NCI-H1092 treated with DMSO at 0.1 percent for 48 hours (cell line): ENCODE results near the gene ABCC12.
"Not testable (repeated sequence)": the region's sequence is repeated elsewhere in the genome, so short reads cannot be mapped to it uniquely, and the experiment has no call there.

Experiments used
- DNase-seq: peaks from one replicate; lab custom pipeline; 2025; lab: John Stamatoyannopoulos, UW

ABCC12 gene

GRCh38 chr16:48155926-48156789 lies at the start of gene ABCC12:
ABCC12 (minus strand) TSS chr16:48155993; CDS start chr16:48146424, 9,569 bp downstream.
- no peak for DNase-seq

- no peak for DNase-seq
Measured at GRCh38 chr16:48204825-48205151, 49.0 kb upstream of the ABCC12 start.

GRCh38 chr16:48203974-48204824 lies 48.4 kb upstream of the ABCC12 start:
- no peak for DNase-seq

GRCh38 chr16:48201515-48202201 lies 45.9 kb upstream of the ABCC12 start:
- no peak for DNase-seq

- DNase-seq, result peak; percentile 65
Measured at GRCh38 chr16:48197294-48197693, 41.5 kb upstream of the ABCC12 start.

- DNase-seq, result peak; percentile 34
Measured at GRCh38 chr16:48194828-48195556, 39.2 kb upstream of the ABCC12 start.

GRCh38 chr16:48193846-48194245 lies 38.1 kb upstream of the ABCC12 start:
- no peak for DNase-seq

GRCh38 chr16:48188449-48189102 lies 32.8 kb upstream of the ABCC12 start:
- no peak for DNase-seq

GRCh38 chr16:48187779-48188178 lies 32.0 kb upstream of the ABCC12 start:
- DNase-seq, result no peak

- no peak for DNase-seq
Measured at GRCh38 chr16:48184681-48185080, 28.9 kb upstream of the ABCC12 start.

GRCh38 chr16:48182979-48183537 lies 27.3 kb upstream of the ABCC12 start:
- no peak for DNase-seq

GRCh38 chr16:48181746-48182520 lies 26.1 kb upstream of the ABCC12 start:
- not testable (repeated sequence) for DNase-seq

GRCh38 chr16:48180868-48181480 lies 25.2 kb upstream of the ABCC12 start:
- no peak for DNase-seq

GRCh38 chr16:48176635-48177408 lies 21.0 kb upstream of the ABCC12 start:
- DNase-seq, result no peak

- DNase-seq, result no peak
Measured at GRCh38 chr16:48173889-48174288, 18.1 kb upstream of the ABCC12 start.

GRCh38 chr16:48172682-48173081 lies 16.9 kb upstream of the ABCC12 start:
- DNase-seq, result no peak

GRCh38 chr16:48169896-48170295 lies 14.1 kb upstream of the ABCC12 start:
- DNase-seq, result no peak

- DNase-seq, result no peak
Measured at GRCh38 chr16:48168075-48168474, 12.3 kb upstream of the ABCC12 start.

GRCh38 chr16:48166617-48167016 lies 10.8 kb upstream of the ABCC12 start:
- not testable (repeated sequence) for DNase-seq
